H1 (cell line): Measurements from ENCODE around the gene SPATA32. TPM values are rescaled to one million over a fixed set of nuclear protein-coding genes. Genes with fewer than 3 reads are reported as not detected.

ENCODE experiments used
- CTCF ChIA-PET: fragments of 300-600 bp; sonication (Branson Sonifier 250); formaldehyde crosslinking; loops from one replicate; lab custom pipeline; 2021; ENCODE audit not compliant: partially characterized antibody; lab: Charles Lee
- POLR2A ChIA-PET: fragments of 300-600 bp; sonication (Branson Sonifier 250); formaldehyde crosslinking; loops from one replicate; lab custom pipeline; 2021; ENCODE audit warnings: inconsistent platforms; ENCODE audit not compliant: partially characterized antibody; lab: Charles Lee
- DNase-seq, 2 experiments: peaks; one replicate each; pipeline versions ENCODE4 v3.0.0 to v3.0.0-alpha.2; 2010 to 2022; ENCODE audit warnings: low spot score in 2 of 2, low read depth in 1 of 2, mixed read lengths in 1 of 2
- FAIRE-seq: peaks from 2 replicates; lab custom pipeline; 2011; peaks lifted over from hg19 to GRCh38; lab: Jason Lieb, UNC
- H2AFZ ChIP-seq: 2 replicates; pipeline ENCODE4 v1.8.1; 2012; ENCODE audit warnings: low read length, inconsistent platforms
- H2AK5ac ChIP-seq: 2 replicates; pipeline ENCODE4 v1.6.1; 2013; ENCODE audit warnings: low read depth, low read length
- H2BK120ac ChIP-seq: replicated peaks from 2 replicates; pipeline ENCODE3; 2013; ENCODE audit warnings: low read depth, low read length, inconsistent platforms
- H2BK12ac ChIP-seq: 2 replicates; pipeline ENCODE4 v1.6.1; 2013; ENCODE audit warnings: low read depth, low read length
- H2BK15ac ChIP-seq: 2 replicates; pipeline ENCODE4 v1.6.1; 2013; ENCODE audit warnings: low read length
- H2BK20ac ChIP-seq: 2 replicates; pipeline ENCODE4 v1.6.1; 2013; ENCODE audit warnings: low read length
- H2BK5ac ChIP-seq: 2 replicates; pipeline ENCODE4 v1.6.1; 2013; ENCODE audit warnings: low read depth, low read length
- H3K14ac ChIP-seq: 2 replicates; pipeline ENCODE4 v1.6.1; 2013; ENCODE audit warnings: inconsistent platforms; ENCODE audit not compliant: insufficient read length
- H3K18ac ChIP-seq: 2 replicates; pipeline ENCODE4 v1.6.1; 2013; ENCODE audit warnings: low read length; ENCODE audit errors: extremely low read depth
- H3K23ac ChIP-seq: 2 replicates; pipeline ENCODE4 v1.6.1; 2013; ENCODE audit warnings: inconsistent platforms; ENCODE audit not compliant: insufficient read length
- H3K23me2 ChIP-seq: 2 replicates; pipeline ENCODE4 v1.6.1; 2013; ENCODE audit warnings: low read depth, low read length
- H3K27ac ChIP-seq: 2 replicates; pipeline ENCODE4 v1.6.1; 2011; ENCODE audit warnings: low read depth, low read length, inconsistent platforms
- H3K27me3 ChIP-seq, 4 experiments: replicated peaks in 1 of 4; 1 replicate in 1 of 4; 2 replicates in 3 of 4; pipeline versions ENCODE4 v1.6.1 to v1.8.1; 2011 to 2013; ENCODE audit warnings: low read length in 3 of 4, mild to moderate bottlenecking in 3 of 4, inconsistent platforms in 2 of 4, mixed read lengths in 2 of 4, moderate library complexity in 1 of 4; ENCODE audit not compliant: control insufficient read depth in 3 of 4, insufficient read depth in 3 of 4; ENCODE audit errors: extremely low read depth in 1 of 4
- H3K36me3 ChIP-seq, 4 experiments: 2 replicates each; pipeline versions ENCODE4 v1.6.1 to v1.8.1; 2011 to 2013; ENCODE audit warnings: mild to moderate bottlenecking in 4 of 4, low read length in 3 of 4, moderate library complexity in 2 of 4, control low read depth in 1 of 4, inconsistent platforms in 1 of 4; ENCODE audit not compliant: insufficient read depth in 4 of 4, control insufficient read depth in 2 of 4
- H3K4ac ChIP-seq: replicated peaks from 2 replicates; pipeline ENCODE3; 2013; ENCODE audit warnings: low read length, low read depth, mixed read lengths, inconsistent platforms; ENCODE audit not compliant: insufficient read length
- H3K4me1 ChIP-seq, 4 experiments: replicated peaks in 1 of 4; 1 replicate in 1 of 4; 2 replicates in 3 of 4; pipeline versions ENCODE4 v1.6.1 to v1.8.1; 2011 to 2013; ENCODE audit warnings: low read length in 3 of 4, inconsistent platforms in 2 of 4, mixed read lengths in 1 of 4; ENCODE audit not compliant: insufficient read depth in 4 of 4, control insufficient read depth in 3 of 4
- H3K4me2 ChIP-seq, 2 experiments: 2 replicates each; pipeline versions ENCODE4 v1.6.1 to v1.8.1; 2011 to 2013; ENCODE audit warnings: low read depth in 2 of 2, low read length in 2 of 2, control low read depth in 1 of 2, inconsistent platforms in 1 of 2, mild to moderate bottlenecking in 1 of 2; ENCODE audit not compliant: insufficient read depth in 1 of 2
- H3K4me3 ChIP-seq, 4 experiments: fragments of 200-600, 300-600 bp in 1 of 4; sonication (generic), shearing (Covaris generic), sonication (Bioruptor Twin) in 1 of 4; 2 replicates each; pipeline versions ENCODE4 v1.5.1 to v1.8.1; 2011 to 2016; ENCODE audit warnings: low read length in 4 of 4, low read depth in 3 of 4, control low read depth in 2 of 4, inconsistent platforms in 2 of 4, mild to moderate bottlenecking in 2 of 4, mixed read lengths in 1 of 4, moderate library complexity in 1 of 4; ENCODE audit not compliant: insufficient read depth in 2 of 4; ENCODE audit errors: extremely low read depth in 1 of 4
- H3K56ac ChIP-seq: replicated peaks from 2 replicates; pipeline ENCODE3; 2013; ENCODE audit warnings: low read depth, mild to moderate bottlenecking, mixed read lengths, low read length, inconsistent platforms; ENCODE audit not compliant: insufficient read length
- H3K79me1 ChIP-seq: 2 replicates; pipeline ENCODE4 v1.6.1; 2013; ENCODE audit warnings: low read depth, low read length, control low read depth
- H3K79me2 ChIP-seq, 2 experiments: 2 replicates each; pipeline versions ENCODE4 v1.6.1 to v1.8.1; 2012 to 2013; ENCODE audit warnings: low read length in 2 of 2, mild to moderate bottlenecking in 2 of 2, inconsistent platforms in 1 of 2; ENCODE audit not compliant: insufficient read depth in 2 of 2, control insufficient read depth in 1 of 2
- H3K9ac ChIP-seq, 4 experiments: replicated peaks in 1 of 4; 1 replicate in 1 of 4; 2 replicates in 3 of 4; pipeline versions ENCODE4 v1.6.1 to v1.8.1; 2011 to 2013; ENCODE audit warnings: low read depth in 3 of 4, low read length in 3 of 4, control low read depth in 2 of 4, mild to moderate bottlenecking in 2 of 4, moderate library complexity in 2 of 4, inconsistent platforms in 1 of 4; ENCODE audit errors: extremely low read depth in 1 of 4
- H3K9me3 ChIP-seq, 2 experiments: 2 replicates each; pipeline versions ENCODE4 v1.6.1 to v1.8.1; 2012 to 2013; ENCODE audit warnings: mild to moderate bottlenecking in 2 of 2, moderate library complexity in 2 of 2, control low read depth in 1 of 2, inconsistent platforms in 1 of 2, low read depth in 1 of 2, low read length in 1 of 2, mixed read lengths in 1 of 2; ENCODE audit not compliant: insufficient read depth in 2 of 2
- H4K20me1 ChIP-seq, 2 experiments: replicated peaks in 1 of 2; 2 replicates each; pipeline versions ENCODE3 to v1.8.1; 2011 to 2013; ENCODE audit warnings: inconsistent platforms in 2 of 2, low read length in 2 of 2, mild to moderate bottlenecking in 1 of 2; ENCODE audit not compliant: insufficient read depth in 2 of 2, control insufficient read depth in 1 of 2
- H4K5ac ChIP-seq: 2 replicates; pipeline ENCODE4 v1.6.1; 2013; ENCODE audit warnings: low read length, low read depth, mixed read lengths, inconsistent platforms; ENCODE audit not compliant: insufficient read length
- H4K8ac ChIP-seq: 2 replicates; pipeline ENCODE4 v1.8.0; 2013; ENCODE audit warnings: mild to moderate bottlenecking, moderate library complexity, low read length, inconsistent platforms; ENCODE audit not compliant: insufficient read depth; ENCODE audit errors: extremely low read depth
- H4K91ac ChIP-seq: replicated peaks from 2 replicates; pipeline ENCODE3; 2013; ENCODE audit warnings: low read length, mixed read lengths, inconsistent platforms; ENCODE audit not compliant: insufficient read length
- BCL11A ChIP-seq, 2 experiments: IDR thresholded peaks; one replicate each; pipeline ENCODE4 v1.6.1; 2011; ENCODE audit warnings: low read depth in 2 of 2, low read length in 2 of 2, mild to moderate bottlenecking in 2 of 2
- BRCA1 ChIP-seq: IDR thresholded peaks from 2 replicates; pipeline ENCODE4 v1.6.1; 2012; ENCODE audit warnings: low read depth, low read length, improper control_type of control experiment
- CEBPB ChIP-seq: IDR thresholded peaks from 2 replicates; pipeline ENCODE4 v1.6.1; 2012; ENCODE audit warnings: low read depth, low read length
- CHD2 ChIP-seq: IDR thresholded peaks from 2 replicates; pipeline ENCODE4 v1.6.1; 2012; ENCODE audit warnings: low read length, improper control_type of control experiment
- CTBP2 ChIP-seq: IDR thresholded peaks from 2 replicates; pipeline ENCODE4 v1.7.0; 2011; ENCODE audit warnings: borderline replicate concordance, mild to moderate bottlenecking, moderate library complexity, mixed read lengths, low read length; ENCODE audit not compliant: insufficient read depth, insufficient read length
- EP300 ChIP-seq, 2 experiments: IDR thresholded peaks; 1 replicate in 1 of 2; 2 replicates in 1 of 2; pipeline ENCODE4 v1.6.1; 2011 to 2012; ENCODE audit warnings: low read depth in 2 of 2, low read length in 2 of 2, mild to moderate bottlenecking in 2 of 2, borderline replicate concordance in 1 of 2, inconsistent platforms in 1 of 2, moderate library complexity in 1 of 2
- GABPA ChIP-seq: IDR thresholded peaks from 2 replicates; pipeline ENCODE4 v1.6.1; 2011; ENCODE audit warnings: mild to moderate bottlenecking, low read length, moderate library complexity, borderline replicate concordance; ENCODE audit not compliant: insufficient read depth
- JUN ChIP-seq: IDR thresholded peaks from 2 replicates; pipeline ENCODE4 v1.6.1; 2011; ENCODE audit warnings: low read depth, mild to moderate bottlenecking, improper control_type of control experiment, low read length
- JUND ChIP-seq: IDR thresholded peaks from 2 replicates; pipeline ENCODE4 v1.6.1; 2011; ENCODE audit warnings: mild to moderate bottlenecking, improper control_type of control experiment, low read length
- RFX5 ChIP-seq: IDR thresholded peaks from 2 replicates; pipeline ENCODE4 v1.6.1; 2011; ENCODE audit warnings: low read depth, low read length, improper control_type of control experiment, borderline replicate concordance
- RXRA ChIP-seq: IDR thresholded peaks from 2 replicates; pipeline ENCODE4 v1.6.1; 2011; ENCODE audit warnings: low read depth, mild to moderate bottlenecking, low read length, moderate library complexity; ENCODE audit not compliant: insufficient read depth
- SUZ12 ChIP-seq: fragments of 200-600 bp; sonication (generic); IDR thresholded peaks from 2 replicates; pipeline ENCODE4 v1.6.1; 2012; ENCODE audit warnings: mild to moderate bottlenecking, inconsistent platforms, low read length, moderate library complexity, mixed read lengths
- TAF1 ChIP-seq: IDR thresholded peaks from 2 replicates; pipeline ENCODE4 v1.6.1; 2011; ENCODE audit warnings: mild to moderate bottlenecking, low read depth, low read length
- TCF12 ChIP-seq: IDR thresholded peaks from 2 replicates; pipeline ENCODE4 v1.6.1; 2011; ENCODE audit warnings: low read depth, mild to moderate bottlenecking, low read length
- WGBS, 2 experiments: shearing (Covaris generic) in 1 of 2; methylation state at CpG; one replicate each; pipeline versions ENCODE4 v1.1.6 to v1.1.7; 2013 to 2015; ENCODE audit warnings: low lambda C conversion rate in 2 of 2, mixed read lengths in 2 of 2, inconsistent platforms in 1 of 2, low coverage in 1 of 2, missing lambda C conversion rate in 1 of 2; ENCODE audit not compliant: insufficient replicate concordance in 2 of 2, insufficient coverage in 1 of 2, insufficient read length in 1 of 2; ENCODE audit errors: extremely low coverage in 1 of 2, missing lambda C conversion rate in 1 of 2; 5-methylcytosine and 5-hydroxymethylcytosine counted together
- polyA plus RNA-seq, 7 experiments: library from polyadenylated mRNA; depleted of rRNA in 3 of 7; stranded (reverse) in 5 of 7; unstranded in 2 of 7; fragments of >200 nt in 5 of 7; fragments of 200-250 nt in 2 of 7; gene quantifications; 1 replicate in 5 of 7; 2 replicates in 1 of 7; 4 replicates in 1 of 7; pipeline versions ENCODE4 v1.2.1 to v1.2.3, GENCODE V29; 2011 to 2013; ENCODE audit warnings: missing spikeins in 2 of 7, mixed read lengths in 2 of 7
- total RNA-seq: library from RNA; stranded (reverse); fragmentation: NEBNext Ultra II Directional; extraction: Animal tissue kit (Norgen Biotek cat#: 25700); gene quantifications from 2 replicates; pipeline ENCODE4 v1.2.1, GENCODE V29; 2021

The SPATA32 gene
- total and polyA plus RNA-seq, 2 of the 8 experiments (the other 6 are each of a cell fraction or from before 2014, with no cell fraction given): 0.24 TPM; not detected in 1

DNA sequence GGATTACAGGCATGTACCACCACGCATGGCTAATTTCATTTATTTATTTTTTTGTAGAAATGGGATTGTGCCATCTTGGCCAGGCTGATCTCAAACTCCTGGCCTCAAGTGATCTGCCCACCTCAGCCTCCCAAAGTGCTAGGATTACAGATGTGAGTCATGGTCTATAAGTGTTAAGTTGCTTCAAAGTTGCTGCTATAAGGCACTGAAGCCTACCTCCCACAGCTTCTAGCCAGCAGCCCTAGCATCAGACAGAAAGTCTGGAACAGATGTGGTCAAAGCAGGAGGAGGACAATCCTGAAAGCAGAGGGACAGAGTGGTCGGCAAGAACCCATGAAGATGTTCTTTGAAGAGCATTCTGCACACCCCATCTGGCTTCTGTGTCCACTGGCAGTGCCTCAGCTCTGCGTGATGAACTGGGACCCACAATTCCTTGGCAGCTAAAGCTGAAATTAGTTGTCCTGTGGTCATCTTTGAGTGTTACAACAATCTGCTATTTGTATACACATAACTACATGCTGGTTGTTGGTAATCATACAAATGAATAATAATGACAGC, 43.7 kb upstream of the SPATA32 start:
- no peak overlapping the region for H3K14ac ChIP-seq
- no peak overlapping the region for H2BK20ac ChIP-seq
- H3K9ac ChIP-seq: no peak overlapping the region
- 90% methylated on average over 3 of the region's 3 CpGs; no CpG with 5 or more reads in 1 of the 2 experiments for WGBS, 2 experiments
- no peak overlapping the region for H2BK120ac ChIP-seq
- no peaks in the 10 kb centered on the region for H3K9me3 ChIP-seq
- H2BK5ac ChIP-seq: no peak overlapping the region
- H2BK12ac ChIP-seq: no peak overlapping the region
- no peak overlapping the region for H4K91ac ChIP-seq
- DNase-seq: no peak
- H3K18ac ChIP-seq: no peak overlapping the region
- H3K79me1 ChIP-seq: peaks cover 1% of the 10 kb centered on the region
- no peak overlapping the region for H3K27ac ChIP-seq
- no peaks in the 10 kb centered on the region for H3K23me2 ChIP-seq
- ChIA-PET POLR2A (interaction anchor here (1.3 kb wide), 1 partner anchor 157 kb away, joined by 3 read pairs; the partner anchor contains the start of gene HEXIM1), CTCF (interaction anchor here (0.7 to 5.3 kb wide), 11 partner anchors 9 to 86 kb away, joined by 3 to 23 read pairs (median 4); no protein-coding TSS in a partner anchor)
- peaks cover 3 to 24% of the 10 kb centered on the region in 2 experiments; a peak in 2 of 4 replicates for H3K79me2 ChIP-seq
- no peak overlapping the region for H3K56ac ChIP-seq
- H4K5ac ChIP-seq: no peak overlapping the region
- H3K4me2 ChIP-seq: no peak overlapping the region
- no peak overlapping the region for H2AK5ac ChIP-seq
- H3K4me3 ChIP-seq: no peak overlapping the region
- FAIRE-seq: no peak
- H3K23ac ChIP-seq: no peak overlapping the region
- no peak overlapping the region for H4K8ac ChIP-seq
- H2BK15ac ChIP-seq: no peak overlapping the region
- H3K36me3 ChIP-seq: no peaks in the 10 kb centered on the region
- H4K20me1 ChIP-seq: peaks cover 0 to 1% of the 10 kb centered on the region in 2 experiments
- H2AFZ ChIP-seq: no peak overlapping the region
- H3K4me1 ChIP-seq: peaks cover 0 to 3% (median 0%) of the 10 kb centered on the region in 4 experiments; a peak in 3 of 7 replicates
- H3K27me3 ChIP-seq: no peaks in the 10 kb centered on the region; a peak in 1 of 7 replicates
- H3K4ac ChIP-seq: no peak overlapping the region
- TF ChIP-seq TCF12 (no peak), RFX5 (no peak), BRCA1 (no peak), CHD2 (no peak), TAF1 (no peak), EP300 (IDR thresholded peaks at IDR 0.05; ENCODE audit: borderline replicate concordance in 1 of 2, low read depth in 2 of 2, low read length in 2 of 2) (no peak), CEBPB (no peak), JUND (no peak), JUN (no peak), GABPA (no peak), BCL11A (IDR thresholded peaks at IDR 0.05; ENCODE audit: low read depth in 2 of 2, low read length in 2 of 2) (no peak), CTBP2 (no peak), RXRA (no peak), SUZ12 (no peak)
